ENCODE results near the gene SHOC2.

SHOC2 gene

GRCh38 chr10:110919349-110919931 lies at the start of gene SHOC2:
SHOC2 (plus strand) TSS chr10:110919604; CDS start chr10:110964359, 44,755 bp downstream.
- DNase-seq: peak; percentile 99

GRCh38 chr10:110870823-110871297 lies 48.5 kb upstream of the SHOC2 start:
- DNase-seq: peak; percentile 38

- peak; percentile 97 for DNase-seq
Measured at GRCh38 chr10:110871298-110872084, 47.9 kb upstream of the SHOC2 start, which contains the start of gene PDCD4. PDCD4 (plus strand) TSS chr10:110871928; CDS start chr10:110876028, 4,100 bp downstream.

GRCh38 chr10:110872145-110872983 lies 47.0 kb upstream of the SHOC2 start:
- peak; percentile 90 for DNase-seq

- peak; percentile 8 for DNase-seq
Measured at GRCh38 chr10:110872984-110873923, 46.1 kb upstream of the SHOC2 start.

GRCh38 chr10:110873951-110874350 lies 45.5 kb upstream of the SHOC2 start:
- peak; percentile 13 for DNase-seq

GRCh38 chr10:110876000-110876399 lies 43.4 kb upstream of the SHOC2 start:
- peak; percentile 3 for DNase-seq

GRCh38 chr10:110876788-110877187 lies 42.6 kb upstream of the SHOC2 start:
- no peak for DNase-seq

GRCh38 chr10:110880012-110880411 lies 39.4 kb upstream of the SHOC2 start:
- DNase-seq: no peak

- DNase-seq: no peak
Measured at GRCh38 chr10:110881247-110881646, 38.2 kb upstream of the SHOC2 start.

GRCh38 chr10:110881905-110882304 lies 37.5 kb upstream of the SHOC2 start:
- DNase-seq: no peak

GRCh38 chr10:110883924-110884323 lies 35.5 kb upstream of the SHOC2 start:
- no peak for DNase-seq

- DNase-seq: peak; percentile 38
Measured at GRCh38 chr10:110885932-110886674, 33.3 kb upstream of the SHOC2 start.

GRCh38 chr10:110887560-110887959 lies 31.8 kb upstream of the SHOC2 start:
- DNase-seq: no peak

GRCh38 chr10:110892602-110893288 lies 26.7 kb upstream of the SHOC2 start:
- no peak for DNase-seq

- DNase-seq: peak; percentile 52
Measured at GRCh38 chr10:110893559-110894179, 25.7 kb upstream of the SHOC2 start.

- DNase-seq: no peak
Measured at GRCh38 chr10:110897184-110897583, 22.2 kb upstream of the SHOC2 start.

GRCh38 chr10:110898391-110898790 lies 21.0 kb upstream of the SHOC2 start:
- DNase-seq: no peak

GRCh38 chr10:110900983-110901382 lies 18.4 kb upstream of the SHOC2 start:
- DNase-seq: no peak
